K562 (cell line): ENCODE measurements around the gene ZBTB9. TPM values are rescaled to one million over a fixed set of nuclear protein-coding genes. Genes with fewer than 3 reads are reported as not detected.

Experiments
- AFF1 ChIP-seq, 2 experiments: fragments of 450-650 bp; IDR thresholded peaks; 2 replicates each; pipeline ENCODE4 v1.6.1; 2018; ENCODE audit warnings: mild to moderate bottlenecking in 2 of 2, low read depth in 1 of 2; ENCODE audit not compliant: partially characterized antibody in 2 of 2
- ATF6 ChIP-seq: sonication (generic); formaldehyde crosslinking; IDR thresholded peaks from 2 replicates; pipeline ENCODE4 v1.4.0; 2020; ENCODE audit warnings: mild to moderate bottlenecking, missing genetic modification reagents
- CCAR2 ChIP-seq: fragments of 200-400 bp; formaldehyde crosslinking; IDR thresholded peaks from 2 replicates; pipeline ENCODE4 v1.6.1; 2017; ENCODE audit warnings: mild to moderate bottlenecking, low read depth, low read length
- ETV1 ChIP-seq: fragments of 450-650 bp; conservative IDR thresholded peaks from 2 replicates; pipeline ENCODE4 v1.6.1; 2016; ENCODE audit warnings: missing genetic modification characterization, control low read depth, low read depth, missing compliant biosample characterization
- FOXM1 ChIP-seq, 2 experiments: fragments of 450-650 bp in 1 of 2; sonication (generic) in 1 of 2; formaldehyde crosslinking in 1 of 2; IDR thresholded peaks; 2 replicates each; pipeline versions ENCODE4 v1.6.1 to v1.9.0; 2017 to 2022; ENCODE audit warnings: low read depth in 2 of 2, mild to moderate bottlenecking in 2 of 2, missing genetic modification reagents in 1 of 2, moderate library complexity in 1 of 2
- PTRF ChIP-seq: fragments of 450-650 bp; IDR thresholded peaks from 2 replicates; pipeline ENCODE4 v1.6.1; 2016; ENCODE audit warnings: mild to moderate bottlenecking, missing genetic modification characterization, missing compliant biosample characterization
- SAP30 ChIP-seq: fragments of 200-600 bp; sonication (generic); IDR thresholded peaks from 2 replicates; pipeline ENCODE4 v1.6.1; 2012; ENCODE audit warnings: borderline replicate concordance, low read depth, mild to moderate bottlenecking, moderate library complexity, low read length, control low read depth, inconsistent platforms; ENCODE audit not compliant: insufficient read depth, poor library complexity, severe bottlenecking
- SETDB1 ChIP-seq: IDR thresholded peaks from one replicate; pipeline ENCODE4 v1.6.1; 2012; ENCODE audit warnings: low read length, control low read depth, inconsistent platforms
- SIN3A ChIP-seq, 2 experiments: fragments of 150-350 bp in 1 of 2; IDR thresholded peaks; 2 replicates each; pipeline ENCODE4 v1.6.1; 2011 to 2016; ENCODE audit warnings: borderline replicate concordance in 2 of 2, low read depth in 2 of 2, low read length in 2 of 2, mild to moderate bottlenecking in 2 of 2, moderate library complexity in 2 of 2; ENCODE audit not compliant: control insufficient read depth in 1 of 2
- SNAPC5 ChIP-seq: fragments of 250-450 bp; sonication (Bioruptor Pico); IDR thresholded peaks from 2 replicates; pipeline ENCODE4 v1.8.0; 2021; ENCODE audit warnings: moderate library complexity, mild to moderate bottlenecking, inconsistent platforms
- TEAD1 ChIP-seq, 2 experiments: fragments of 450-650 bp in 1 of 2; sonication (generic) in 1 of 2; formaldehyde crosslinking; IDR thresholded peaks; 2 replicates each; pipeline versions ENCODE4 v1.4.0 to v1.8.0; 2020 to 2022; ENCODE audit warnings: mild to moderate bottlenecking in 2 of 2, missing genetic modification reagents in 1 of 2
- TEAD2 ChIP-seq: fragments of 450-650 bp; IDR thresholded peaks from 2 replicates; pipeline ENCODE4 v1.6.1; 2016; ENCODE audit warnings: missing genetic modification characterization, control low read depth, missing compliant biosample characterization
- TFE3 ChIP-seq: fragments of 450-650 bp; formaldehyde crosslinking; IDR thresholded peaks from 2 replicates; pipeline ENCODE4 v1.4.0; 2020; ENCODE audit warnings: mild to moderate bottlenecking, mixed read lengths
- ZFP91 ChIP-seq: sonication (generic); formaldehyde crosslinking; IDR thresholded peaks from 2 replicates; pipeline ENCODE4 v1.8.0; 2022; ENCODE audit warnings: mild to moderate bottlenecking, missing genetic modification reagents
- ZNF143 ChIP-seq: sonication (generic); formaldehyde crosslinking; IDR thresholded peaks from 2 replicates; pipeline ENCODE4 v1.9.0; 2022; ENCODE audit warnings: mild to moderate bottlenecking, missing genetic modification reagents
- polyA plus RNA-seq, 8 experiments: library from polyadenylated mRNA; depleted of rRNA in 4 of 8; stranded (reverse) in 5 of 8; unstranded in 3 of 8; fragments of >200 nt; fragmentation: Nextera tagmentation in 2 of 8; fragmentation: Illumina TruSeq in 1 of 8; extraction: Ambion mirVana in 2 of 8; extraction: Trizol in 1 of 8; gene quantifications; 2 replicates each; pipeline versions ENCODE4 v1.2.1 to v1.2.3, GENCODE V29; 2011 to 2014; ENCODE audit warnings: inconsistent platforms in 1 of 8, missing spikeins in 1 of 8
- total RNA-seq, 7 experiments: library from RNA; depleted of rRNA in 6 of 7; stranded (reverse); fragments of >200 nt in 6 of 7; fragmentation: Illumina TruSeq in 2 of 7; extraction: Trizol in 2 of 7; gene quantifications; 2 replicates each; pipeline versions ENCODE4 v1.2.1 to v1.2.3, GENCODE V29; 2011 to 2021; ENCODE audit warnings: low replicate concordance in 1 of 7

Gene ZBTB9
- total and polyA plus RNA-seq, 9 of the 15 experiments (the other 6 are each of a cell fraction or from before 2014, with no cell fraction given) = 1.9 to 19.5 (median 10.4) TPM

- TF ChIP-seq AFF1 (IDR thresholded peaks at IDR 0.05; ENCODE audit: low read depth in 1 of 2, partially characterized antibody in 2 of 2) (peak in 1 of 2 experiments; percentile 40), SAP30 (peak; percentile 77), CCAR2 (no peak), ZNF143 (CRISPR knock-in tag) (no peak), TFE3 (CRISPR knock-in tag) (no peak), SETDB1 (no peak), PTRF (no peak), FOXM1 (IDR thresholded peaks at IDR 0.05; ENCODE audit: low read depth) (no peak), FOXM1 (CRISPR knock-in tag; IDR thresholded peaks at IDR 0.05; ENCODE audit: low read depth) (peak; percentile 37; the same call in 1 of the 2 replicates), TEAD2 (tag) (no peak), ATF6 (CRISPR knock-in tag) (no peak), SNAPC5 (CRISPR knock-in tag) (no peak), ETV1 (tag) (peak; percentile 61), TEAD1 (CRISPR knock-in tag; IDR thresholded peaks at IDR 0.05) (peak in 1 of 2 experiments; percentile 58; a peak in 1 of 4 replicates), ZFP91 (CRISPR knock-in tag) (no peak), SIN3A (IDR thresholded peaks at IDR 0.05; ENCODE audit: borderline replicate concordance in 2 of 2, control insufficient read depth in 1 of 2, low read depth in 2 of 2, low read length in 2 of 2) (peak; percentile 84 to 87; a peak in 3 of 4 replicates)
Observed at GRCh38 chr6:33425668-33426577, 28.5 kb upstream of the ZBTB9 start (continued).
